PC-3 (cell line): Measurements from ENCODE around the gene MCHR2. TPM values are rescaled to one million over a fixed set of nuclear protein-coding genes. Genes with fewer than 3 reads are reported as not detected.

Experiments used
- ATAC-seq: fragments of 200-7000 bp; cut with Tn5 transposase; 2 replicates; pipeline ENCODE4 v1.9.1; 2020; ENCODE audit warnings: mild to moderate bottlenecking, moderate library complexity
- BruUV-seq: library from RNA; stranded (reverse); fragments of 400-500 nt; replicated peaks from 2 replicates; lab custom pipeline; 2021; lab: Mats Ljungman, UMichigan
- CTCF ChIA-PET: fragments of 300-600 bp; sonication (Branson Sonifier 250); formaldehyde crosslinking; loops from one replicate; lab custom pipeline; 2022; ENCODE audit warnings: antibody characterized with exemption; lab: Charles Lee
- POLR2A ChIA-PET: fragments of 300-600 bp; sonication (Branson Sonifier 250); formaldehyde crosslinking; loops from one replicate; lab custom pipeline; 2022; ENCODE audit warnings: antibody characterized with exemption; ENCODE audit not compliant: unreplicated experiment; lab: Charles Lee
- DNase-seq: peaks from one replicate; pipeline ENCODE4 v3.0.0-alpha.2; 2015
- H2AFZ ChIP-seq: fragments of 300-600 bp; sonication (generic); 2 replicates; pipeline ENCODE4 v1.6.0; 2016; ENCODE audit warnings: antibody characterized with exemption, low read length
- H3F3A ChIP-seq: fragments of 300-600 bp; sonication (generic); one replicate; pipeline ENCODE4 v1.6.0; 2017; ENCODE audit warnings: antibody characterized with exemption, low read length, control low read depth, mild to moderate bottlenecking; ENCODE audit not compliant: unreplicated experiment
- H3K27ac ChIP-seq: fragments of 300-600 bp; sonication (generic); 2 replicates; pipeline ENCODE4 v1.5.1; 2016; ENCODE audit warnings: mild to moderate bottlenecking, low read length
- H3K27me3 ChIP-seq: fragments of 300-600 bp; sonication (generic); 2 replicates; pipeline ENCODE4 v1.6.1; 2016; ENCODE audit warnings: low read length, mixed read lengths
- H3K36me3 ChIP-seq: fragments of 300-600 bp; sonication (generic); 2 replicates; pipeline ENCODE4 v1.6.1; 2016; ENCODE audit warnings: low read depth, mixed run types, low read length, mixed read lengths
- H3K4me1 ChIP-seq: fragments of 300-600 bp; sonication (generic); 2 replicates; pipeline ENCODE4 v1.5.1; 2016; ENCODE audit warnings: low read length; ENCODE audit not compliant: insufficient read depth
- H3K4me2 ChIP-seq: fragments of 300-600 bp; sonication (generic); 2 replicates; pipeline ENCODE4 v1.6.0; 2016; ENCODE audit warnings: low read length
- H3K4me3 ChIP-seq: fragments of 300-600 bp; sonication (generic); 2 replicates; pipeline ENCODE4 v1.5.1; 2016; ENCODE audit warnings: mild to moderate bottlenecking, low read length, mixed read lengths
- H3K79me2 ChIP-seq: fragments of 300-600 bp; sonication (generic); 2 replicates; pipeline ENCODE4 v1.6.1; 2017; ENCODE audit warnings: low read length, mixed read lengths
- H3K9ac ChIP-seq: fragments of 300-600 bp; sonication (generic); 2 replicates; pipeline ENCODE4 v1.6.0; 2016; ENCODE audit warnings: mild to moderate bottlenecking, low read length
- H3K9me2 ChIP-seq: fragments of 300-600 bp; sonication (generic); replicated peaks from 2 replicates; pipeline ENCODE4 v1.6.1; 2016; ENCODE audit warnings: mixed run types, low read length, mixed read lengths
- H3K9me3 ChIP-seq: fragments of 300-600 bp; sonication (generic); 2 replicates; pipeline ENCODE4 v1.6.1; 2016; ENCODE audit warnings: low read length, mixed read lengths
- H4K20me1 ChIP-seq: fragments of 300-600 bp; sonication (generic); 2 replicates; pipeline ENCODE4 v1.6.1; 2016; ENCODE audit warnings: low read length, mixed read lengths
- EZH2 ChIP-seq: fragments of 300-600 bp; sonication (generic); IDR thresholded peaks from one replicate; pipeline ENCODE4 v1.6.1; 2017; ENCODE audit warnings: antibody characterized with exemption, mild to moderate bottlenecking, low read length; ENCODE audit not compliant: unreplicated experiment
- EZH2phosphoT487 ChIP-seq: fragments of 300-600 bp; sonication (generic); IDR thresholded peaks from 2 replicates; pipeline ENCODE4 v1.6.1; 2018; ENCODE audit warnings: mild to moderate bottlenecking, antibody characterized with exemption, low read length, borderline replicate concordance
- intact Hi-C: fragments of 100-400 bp; cut with micrococcal nuclease; formaldehyde crosslinking; loops from 2 replicates; pipeline ENCODE4 v1.9.0; 2023
- total RNA-seq: library from RNA; depleted of rRNA; stranded (reverse); fragments of >200 nt; gene quantifications from 2 replicates; pipeline ENCODE4 v1.2.3, GENCODE V29; 2014
- TF ChIP-seq, protein P1 (sequence below): fragments of 300-600 bp; sonication (generic); conservative IDR thresholded peaks from 2 replicates; pipeline ENCODE4 v1.5.1; 2017; ENCODE audit warnings: antibody characterized with exemption, low read depth, mild to moderate bottlenecking, low read length

The MCHR2 gene
- total RNA-seq, 1 experiment from 2014 or later, result not detected

DNA sequence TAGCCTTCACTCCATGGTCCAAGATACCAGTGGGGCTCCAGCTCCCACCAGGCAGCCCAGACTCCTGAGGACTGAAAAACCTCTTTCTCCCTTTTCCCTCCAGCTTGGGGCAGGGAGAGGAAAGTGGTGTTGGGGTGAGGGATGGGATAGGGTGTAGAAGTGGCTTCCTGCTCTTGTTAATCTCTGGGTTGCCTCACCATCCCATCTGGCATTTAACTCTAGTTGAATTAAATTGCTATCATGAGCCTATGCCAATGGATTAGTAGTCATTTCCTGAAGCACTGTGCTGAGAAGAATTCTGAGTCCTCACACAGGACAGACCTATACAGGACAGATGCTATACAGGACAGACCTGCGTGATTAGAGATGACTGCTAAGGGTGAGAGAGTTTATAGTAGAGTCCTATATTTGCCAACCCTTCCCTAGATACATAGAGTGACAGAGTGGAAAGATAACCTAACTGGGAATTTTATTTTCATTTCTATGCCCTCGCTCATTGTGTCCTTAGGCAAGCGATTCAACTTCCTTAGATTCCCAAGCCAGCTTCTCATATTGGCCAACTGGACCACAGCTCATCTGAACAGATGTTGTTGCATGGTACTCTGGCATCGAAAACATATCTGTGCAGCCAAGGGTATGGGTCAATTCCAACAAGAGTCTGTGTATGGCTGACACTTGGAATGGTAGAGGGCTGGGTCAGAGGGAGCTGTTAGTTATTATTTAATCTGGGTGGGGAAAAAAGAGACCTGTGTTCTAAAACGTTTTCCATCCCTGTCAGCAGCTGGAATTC, 42.8 kb downstream of the MCHR2 start:
- DNase-seq (no peak), ATAC-seq (no peak)
- no peaks in the 10 kb centered on the region for H4K20me1 ChIP-seq
- ChIA-PET CTCF (no interaction called here), POLR2A (no interaction called here)
- intact Hi-C loops, result no loop called here
- H3K4me1 ChIP-seq, result no peaks in the 10 kb centered on the region
- no peaks in the 10 kb centered on the region for H3K27me3 ChIP-seq
- no peak overlapping the region for H3K4me2 ChIP-seq
- no peak overlapping the region for H3K4me3 ChIP-seq
- no peaks in the 10 kb centered on the region for H3K36me3 ChIP-seq
- H3K9me2 ChIP-seq, result no peaks in the 10 kb centered on the region
- no TSS peak for BruUV-seq
- no peaks in the 10 kb centered on the region for H3F3A ChIP-seq
- no peak overlapping the region for H3K27ac ChIP-seq
- H3K9me3 ChIP-seq, result no peaks in the 10 kb centered on the region
- no peak overlapping the region for H2AFZ ChIP-seq
- TF ChIP-seq EZH2phosphoT487 (no peak), EZH2 (no peak)
- TF ChIP-seq, protein P1, sequence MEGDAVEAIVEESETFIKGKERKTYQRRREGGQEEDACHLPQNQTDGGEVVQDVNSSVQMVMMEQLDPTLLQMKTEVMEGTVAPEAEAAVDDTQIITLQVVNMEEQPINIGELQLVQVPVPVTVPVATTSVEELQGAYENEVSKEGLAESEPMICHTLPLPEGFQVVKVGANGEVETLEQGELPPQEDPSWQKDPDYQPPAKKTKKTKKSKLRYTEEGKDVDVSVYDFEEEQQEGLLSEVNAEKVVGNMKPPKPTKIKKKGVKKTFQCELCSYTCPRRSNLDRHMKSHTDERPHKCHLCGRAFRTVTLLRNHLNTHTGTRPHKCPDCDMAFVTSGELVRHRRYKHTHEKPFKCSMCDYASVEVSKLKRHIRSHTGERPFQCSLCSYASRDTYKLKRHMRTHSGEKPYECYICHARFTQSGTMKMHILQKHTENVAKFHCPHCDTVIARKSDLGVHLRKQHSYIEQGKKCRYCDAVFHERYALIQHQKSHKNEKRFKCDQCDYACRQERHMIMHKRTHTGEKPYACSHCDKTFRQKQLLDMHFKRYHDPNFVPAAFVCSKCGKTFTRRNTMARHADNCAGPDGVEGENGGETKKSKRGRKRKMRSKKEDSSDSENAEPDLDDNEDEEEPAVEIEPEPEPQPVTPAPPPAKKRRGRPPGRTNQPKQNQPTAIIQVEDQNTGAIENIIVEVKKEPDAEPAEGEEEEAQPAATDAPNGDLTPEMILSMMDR, result no peak
- H3K79me2 ChIP-seq, result no peaks in the 10 kb centered on the region
- H3K9ac ChIP-seq, result no peak overlapping the region

DNA sequence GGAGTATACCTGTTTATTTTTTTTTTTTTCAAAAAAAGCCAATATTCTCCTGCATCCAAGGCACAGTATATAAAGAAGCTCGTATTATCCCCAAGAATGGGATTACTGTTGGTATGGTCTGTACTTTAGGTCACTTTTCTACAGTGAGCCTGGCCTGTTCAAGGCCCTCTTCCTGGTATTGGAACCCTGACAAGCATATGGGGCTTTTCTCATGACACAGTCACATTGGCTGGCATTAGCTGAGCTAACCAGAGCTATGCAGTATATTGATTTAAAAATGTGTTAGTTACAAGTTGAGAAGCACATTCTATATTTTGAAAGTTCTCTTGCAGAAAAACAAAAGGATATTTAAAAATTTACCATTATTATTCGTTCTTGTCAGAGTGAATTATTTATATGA, 48.0 kb downstream of the MCHR2 start:
- no peak for ATAC-seq
- no peak for DNase-seq
- POLR2A ChIA-PET, result no interaction called here
- intact Hi-C loops, result no loop called here
- no peaks in the 10 kb centered on the region for H4K20me1 ChIP-seq
- H3K4me1 ChIP-seq, result no peaks in the 10 kb centered on the region
- H3K9me3 ChIP-seq, result no peaks in the 10 kb centered on the region
- TF ChIP-seq EZH2 (no peak), EZH2phosphoT487 (no peak)
- TF ChIP-seq, protein P1, result no peak
- CTCF ChIA-PET, result no interaction called here
- no peaks in the 10 kb centered on the region for H3K9me2 ChIP-seq
- no peak overlapping the region for H3K27ac ChIP-seq
- no peaks in the 10 kb centered on the region for H3K79me2 ChIP-seq
- no TSS peak for BruUV-seq
- 0 out of 2 replicates have a peak, but pooled peaks cover 3% of the 10 kb centered on the region for H3K27me3 ChIP-seq
- H3K36me3 ChIP-seq, result no peaks in the 10 kb centered on the region
- H3K4me3 ChIP-seq, result no peak overlapping the region
- no peak overlapping the region for H3K9ac ChIP-seq
- no peaks in the 10 kb centered on the region for H3F3A ChIP-seq
- no peak overlapping the region for H2AFZ ChIP-seq
- H3K4me2 ChIP-seq, result no peak overlapping the region

DNA sequence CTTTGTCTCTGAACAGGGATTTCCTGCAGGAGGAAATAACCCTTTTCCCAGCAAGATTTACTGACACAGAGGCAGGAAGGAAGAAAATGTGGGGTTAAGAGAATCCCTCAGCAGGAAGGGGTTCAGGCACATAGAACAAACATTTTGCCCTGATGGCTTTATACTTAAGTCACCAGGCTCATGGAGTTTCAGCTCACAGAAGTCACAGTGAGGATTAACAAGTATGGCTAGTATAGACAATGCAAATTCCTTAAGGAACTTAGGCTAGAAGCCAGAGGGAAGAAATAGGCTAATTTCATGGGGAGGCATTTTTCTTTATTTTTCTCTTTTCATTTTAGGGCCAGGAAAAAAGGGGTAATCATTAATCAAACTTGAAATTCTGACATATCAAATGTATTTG, 50.2 kb downstream of the MCHR2 start:
- DNase-seq (no peak), ATAC-seq (no peak)
- Histone ChIP-seq H2AFZ (no peak overlapping the region), H3K9me3 (no peaks in the 10 kb centered on the region), H3K4me2 (no peak overlapping the region), H3K27ac (no peak overlapping the region), H3K9me2 (no peaks in the 10 kb centered on the region), H3K36me3 (no peaks in the 10 kb centered on the region), H3K9ac (no peak overlapping the region), H3K79me2 (no peaks in the 10 kb centered on the region), H3K27me3 (0 out of 2 replicates have a peak, but pooled peaks cover 3% of the 10 kb centered on the region), H3F3A (no peaks in the 10 kb centered on the region), H4K20me1 (no peaks in the 10 kb centered on the region), H3K4me1 (no peaks in the 10 kb centered on the region), H3K4me3 (no peak overlapping the region)
- ChIA-PET CTCF (no interaction called here), POLR2A (interaction anchor here (0.5 kb wide), 1 partner anchor 48 kb away, joined by 25 read pairs; no protein-coding TSS in a partner anchor)
- BruUV-seq, result no TSS peak
- intact Hi-C loops, result no loop called here
- TF ChIP-seq EZH2phosphoT487 (no peak), EZH2 (no peak)
